HG02759 (cell line): ENCODE data around the gene SYK.

Experiments used
- ATAC-seq: cut with Tn5 transposase; IDR thresholded peaks from one replicate; pipeline ENCODE4 v1.9.1; 2021; ENCODE audit warnings: mild to moderate bottlenecking, moderate library complexity; ENCODE audit not compliant: unreplicated experiment

Gene SYK

GRCh38 chr9:90846770-90847419 is 45.3 kb downstream of the SYK start:
- no peak for ATAC-seq

- ATAC-seq, result no peak
These were observed 46.4 kb downstream of the SYK start for GRCh38 chr9:90847971-90848370.

GRCh38 chr9:90848866-90849265 is 47.2 kb downstream of the SYK start:
- ATAC-seq, result no peak

GRCh38 chr9:90851444-90851843 is 49.8 kb downstream of the SYK start:
- no peak for ATAC-seq

GRCh38 chr9:90853945-90854344 is 52.3 kb downstream of the SYK start:
- ATAC-seq, result no peak

GRCh38 chr9:90854637-90855175 is 53.1 kb downstream of the SYK start:
- no peak for ATAC-seq

- ATAC-seq, result no peak
These were observed 53.7 kb downstream of the SYK start for GRCh38 chr9:90855208-90855902.

- no peak for ATAC-seq
These were observed 55.5 kb downstream of the SYK start for GRCh38 chr9:90857091-90857490.

- no peak for ATAC-seq
These were observed 56.2 kb downstream of the SYK start for GRCh38 chr9:90857855-90858254.

GRCh38 chr9:90858457-90858901 is 56.9 kb downstream of the SYK start:
- no peak for ATAC-seq

GRCh38 chr9:90860382-90860781 is 58.8 kb downstream of the SYK start:
- no peak for ATAC-seq

- peak; percentile 44 for ATAC-seq
These were observed 59.2 kb downstream of the SYK start for GRCh38 chr9:90860826-90861225.

GRCh38 chr9:90861380-90861779 is 59.8 kb downstream of the SYK start:
- no peak for ATAC-seq

GRCh38 chr9:90861826-90862740 is 60.5 kb downstream of the SYK start:
- ATAC-seq, result no peak

GRCh38 chr9:90864779-90865178 is 63.2 kb downstream of the SYK start:
- ATAC-seq, result no peak

- no peak for ATAC-seq
These were observed 65.5 kb downstream of the SYK start for GRCh38 chr9:90867101-90867500.

GRCh38 chr9:90868555-90868954 is 66.9 kb downstream of the SYK start:
- ATAC-seq, result no peak

- no peak for ATAC-seq
These were observed 67.7 kb downstream of the SYK start for GRCh38 chr9:90869361-90869760.

GRCh38 chr9:90870621-90871326 is 69.2 kb downstream of the SYK start:
- ATAC-seq, result no peak

GRCh38 chr9:90871327-90871935 is 69.8 kb downstream of the SYK start:
- no peak for ATAC-seq
